GM12864 (cell line): Measurements from ENCODE around the gene ZNF622.

ENCODE experiments used
- DNase-seq: peaks from one replicate; pipeline ENCODE4 v3.0.0-alpha.2; 2011; ENCODE audit warnings: low read depth
- H3K4me3 ChIP-seq: 2 replicates; pipeline ENCODE4 v1.5.1; 2011; ENCODE audit warnings: mild to moderate bottlenecking, low read depth, low read length, control low read depth
- CTCF ChIP-seq: IDR thresholded peaks from 2 replicates; pipeline ENCODE4 v1.5.1; 2011; ENCODE audit warnings: low read depth, mild to moderate bottlenecking, moderate library complexity, low read length, control low read depth, inconsistent platforms; ENCODE audit errors: missing control alignments

Gene ZNF622

DNA sequence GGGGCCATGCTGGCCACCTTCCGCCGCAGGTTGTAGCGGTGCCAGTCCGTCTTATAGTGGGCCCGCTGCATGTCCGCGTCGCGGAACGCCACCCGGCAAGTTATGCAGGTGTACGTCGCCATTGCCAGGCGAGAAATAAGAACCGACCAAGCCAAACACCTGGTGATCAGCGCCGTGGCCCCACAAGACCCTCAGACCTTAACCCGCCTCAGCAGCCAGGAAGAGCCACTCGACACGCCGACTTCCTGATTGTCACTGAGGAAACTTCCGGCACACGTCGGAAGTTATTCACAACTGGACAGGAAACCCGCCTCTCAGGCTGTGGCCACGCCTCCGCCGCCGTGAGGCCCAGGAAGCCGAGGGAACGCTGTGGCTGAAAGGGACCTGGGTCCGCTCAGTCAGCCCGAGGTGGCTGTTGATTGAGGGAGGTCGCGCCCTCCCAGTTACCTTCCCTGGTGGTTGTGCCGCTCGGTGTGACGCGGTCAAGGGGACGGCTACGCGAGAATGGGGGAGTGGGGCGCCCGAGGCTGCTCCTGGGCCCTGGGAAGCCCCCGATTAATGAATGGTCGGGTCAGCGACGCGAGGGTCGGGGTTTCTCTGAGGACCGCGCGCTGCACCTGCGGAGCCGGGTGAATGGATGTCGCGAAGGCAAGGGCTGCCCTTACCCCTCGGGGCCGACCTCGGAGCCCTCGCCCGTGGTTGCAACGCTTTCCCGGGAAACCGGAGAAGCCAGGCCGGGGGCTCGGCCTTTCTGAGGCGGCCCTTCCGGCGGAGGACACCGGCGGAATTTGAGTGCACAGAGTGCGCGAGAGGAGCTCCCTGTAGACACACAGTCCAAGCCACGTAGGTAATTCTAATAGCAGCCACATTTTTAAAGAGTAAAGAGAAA lies at the start of gene ZNF622:
Gene ZNF622 (minus strand): TSS at position 257 of the 889 bp plus-strand sequence. CDS start 135 bp downstream, at position 122.
- TF ChIP-seq CTCF = no peak
- H3K4me3 ChIP-seq = peak within 1 kb of the TSS; percentile 92
- peak; percentile 85 for DNase-seq

- no peak for TF ChIP-seq CTCF
- DNase-seq = no peak
- no peak overlapping the region for H3K4me3 ChIP-seq
Measured at GRCh38 chr5:16510098-16510497, 44.5 kb upstream of the ZNF622 start.

- no peak for DNase-seq
- no peak overlapping the region for H3K4me3 ChIP-seq
- no peak for TF ChIP-seq CTCF
Measured at GRCh38 chr5:16508730-16509531, 43.3 kb upstream of the ZNF622 start.

GRCh38 chr5:16507716-16508115 lies 42.1 kb upstream of the ZNF622 start:
- no peak for TF ChIP-seq CTCF
- no peak for DNase-seq
- H3K4me3 ChIP-seq = no peak overlapping the region

DNA sequence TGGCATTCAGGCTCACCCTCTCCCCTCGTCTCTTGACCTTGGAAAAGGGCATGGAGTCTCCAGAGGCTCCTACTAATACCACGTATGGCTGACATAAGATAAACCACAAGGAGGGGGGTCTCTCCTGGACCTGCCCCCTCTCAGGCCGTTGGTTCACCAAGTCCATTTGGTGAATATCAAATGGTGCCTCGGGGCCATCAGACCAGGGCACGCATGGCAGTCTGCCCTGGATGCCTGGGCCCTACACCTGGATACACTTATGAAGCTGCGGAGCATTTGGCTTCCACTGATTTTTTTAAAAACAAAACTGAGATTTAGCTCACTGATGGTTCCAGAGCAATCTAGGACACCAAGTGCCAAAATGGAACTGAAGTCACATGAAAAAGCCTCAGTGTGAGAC lies 40.3 kb upstream of the ZNF622 start:
- no peak overlapping the region for H3K4me3 ChIP-seq
- TF ChIP-seq CTCF = no peak
- no peak for DNase-seq

- DNase-seq = no peak
- TF ChIP-seq CTCF = no peak
- no peak overlapping the region for H3K4me3 ChIP-seq
Measured at GRCh38 chr5:16505140-16505891, 39.7 kb upstream of the ZNF622 start.
